HepG2 (cell line): ENCODE measurements around the gene GGPS1. TPM values are rescaled to one million over a fixed set of nuclear protein-coding genes. Genes with fewer than 3 reads are reported as not detected.

Experiments used
- ATAC-seq: fragments of 200-7000 bp; cut with Tn5 transposase; 3 replicates; pipeline ENCODE4 v1.9.1; 2020; ENCODE audit warnings: mild to moderate bottlenecking, moderate library complexity
- Bru-seq: library from RNA; stranded (reverse); fragments of 400-500 nt; gene quantifications from one replicate; lab custom pipeline; 2021; lab: Mats Ljungman, UMichigan
- BruChase-seq, 2 experiments: library from RNA; stranded (reverse); fragments of 400-500 nt; gene quantifications; one replicate each; lab custom pipeline; 2021; lab: Mats Ljungman, UMichigan
- BruUV-seq: library from RNA; stranded (reverse); fragments of 400-500 nt; replicated peaks from 2 replicates; lab custom pipeline; 2021; lab: Mats Ljungman, UMichigan
- CTCF ChIA-PET: fragments of 300-600 bp; formaldehyde crosslinking; extraction: SDS; loops from one replicate; lab custom pipeline; 2021; ENCODE audit warnings: low total read pairs, inconsistent platforms, low intra/inter-chr PET ratio; lab: Yijun Ruan, JAX
- POLR2A ChIA-PET: fragments of 350-600 bp; sonication (Branson Sonifier 250); formaldehyde crosslinking; loops from one replicate; lab custom pipeline; 2020; ENCODE audit warnings: antibody characterized with exemption, inconsistent platforms; lab: Yijun Ruan, JAX
- DNase-seq: peaks from one replicate; pipeline ENCODE4 v3.0.0-alpha.2; 2015; ENCODE audit warnings: low spot score
- FAIRE-seq: peaks from 3 replicates; lab custom pipeline; 2011; peaks lifted over from hg19 to GRCh38; lab: Jason Lieb, UNC
- H2AFZ ChIP-seq: one replicate; pipeline ENCODE4 v1.6.1; 2011; ENCODE audit warnings: low read length, inconsistent platforms
- H3K27ac ChIP-seq: fragments of 300-600 bp; 3 replicates; pipeline ENCODE4 v1.8.0; 2011; ENCODE audit warnings: mixed run types, mild to moderate bottlenecking, mixed read lengths, low read length, inconsistent platforms; ENCODE audit not compliant: insufficient read depth; ENCODE audit errors: extremely low read length
- H3K27me3 ChIP-seq, 2 experiments: fragments of 200-600 bp in 1 of 2; 2 replicates in 1 of 2; 3 replicates in 1 of 2; pipeline versions ENCODE4 v1.6.0 to v1.8.0; 2011; ENCODE audit warnings: low read length in 2 of 2, mild to moderate bottlenecking in 2 of 2, moderate library complexity in 2 of 2, inconsistent platforms in 1 of 2; ENCODE audit not compliant: insufficient read depth in 2 of 2, control insufficient read depth in 1 of 2
- H3K36me3 ChIP-seq, 2 experiments: fragments of 200-600 bp in 1 of 2; replicated peaks in 1 of 2; 2 replicates in 1 of 2; 3 replicates in 1 of 2; pipeline versions ENCODE4 v1.5.1 to v1.8.0; 2011; ENCODE audit warnings: low read length in 2 of 2, inconsistent platforms in 1 of 2; ENCODE audit not compliant: insufficient read depth in 2 of 2, control insufficient read depth in 1 of 2
- H3K4me1 ChIP-seq: 2 replicates; pipeline ENCODE4 v1.5.1; 2012; ENCODE audit warnings: low read length, inconsistent platforms; ENCODE audit not compliant: insufficient read depth
- H3K4me2 ChIP-seq: 2 replicates; pipeline ENCODE4 v1.6.0; 2011; ENCODE audit warnings: low read depth, low read length, inconsistent platforms
- H3K4me3 ChIP-seq, 3 experiments: fragments of 200-600 bp in 1 of 3; sonication (generic), shearing (Covaris generic) in 1 of 3; replicated peaks in 1 of 3; 2 replicates each; pipeline ENCODE4 v1.5.1; 2011 to 2016; ENCODE audit warnings: low read length in 3 of 3, inconsistent platforms in 2 of 3, low read depth in 2 of 3, mild to moderate bottlenecking in 2 of 3, control low read depth in 1 of 3, mixed read lengths in 1 of 3; ENCODE audit not compliant: insufficient read depth in 1 of 3
- H3K79me2 ChIP-seq: one replicate; pipeline ENCODE4 v1.6.1; 2011; ENCODE audit warnings: low read length, inconsistent platforms; ENCODE audit not compliant: insufficient read depth
- H3K9ac ChIP-seq: 2 replicates; pipeline ENCODE4 v1.6.0; 2011; ENCODE audit warnings: mild to moderate bottlenecking, low read depth, low read length, inconsistent platforms; ENCODE audit not compliant: insufficient read depth
- H3K9me3 ChIP-seq: 2 replicates; pipeline ENCODE4 v1.5.1; 2012; ENCODE audit warnings: mild to moderate bottlenecking, low read length
- H4K20me1 ChIP-seq: 2 replicates; pipeline ENCODE4 v1.6.0; 2011; ENCODE audit warnings: inconsistent platforms, mild to moderate bottlenecking, low read length, moderate library complexity; ENCODE audit not compliant: insufficient read depth
- CREM ChIP-seq, 2 experiments: sonication (generic) in 1 of 2; formaldehyde crosslinking in 1 of 2; IDR thresholded peaks; 2 replicates each; pipeline versions ENCODE4 v1.4.0 to v1.6.1; 2016 to 2020; ENCODE audit warnings: antibody characterized with exemption in 1 of 2, mild to moderate bottlenecking in 1 of 2, missing genetic modification reagents in 1 of 2
- POLR2A ChIP-seq, 2 experiments: IDR thresholded peaks; 2 replicates each; pipeline ENCODE4 v1.6.1; 2011; ENCODE audit warnings: low read depth in 2 of 2, low read length in 2 of 2, mild to moderate bottlenecking in 1 of 2, moderate library complexity in 1 of 2; ENCODE audit not compliant: insufficient read depth in 1 of 2
- SNAPC4 ChIP-seq: sonication (generic); formaldehyde crosslinking; IDR thresholded peaks from 2 replicates; pipeline ENCODE4 v1.4.0; 2020; ENCODE audit warnings: mild to moderate bottlenecking, missing genetic modification reagents
- ZNF607 ChIP-seq: sonication (generic); formaldehyde crosslinking; IDR thresholded peaks from 2 replicates; pipeline ENCODE4 v1.5.1; 2020; ENCODE audit warnings: missing genetic modification reagents, mild to moderate bottlenecking, borderline replicate concordance
- ZNF678 ChIP-seq: sonication (generic); formaldehyde crosslinking; IDR thresholded peaks from 2 replicates; pipeline ENCODE4 v1.4.0; 2020; ENCODE audit warnings: mild to moderate bottlenecking, missing genetic modification reagents
- WGBS: methylation state at CpG from one replicate; pipeline ENCODE4 v1.1.6; 2017; ENCODE audit warnings: low lambda C conversion rate; 5-methylcytosine and 5-hydroxymethylcytosine counted together
- in situ Hi-C: cut with HindIII; loops from 2 replicates; pipeline ENCODE4 v1.10.0; 2017; ENCODE audit warnings: low pct_unique_long_range_greater_than_20kb; ENCODE audit not compliant: extremely low pct_ligation_motif_present
- intact Hi-C: fragments of 100-400 bp; cut with micrococcal nuclease; formaldehyde crosslinking; loops from one replicate; pipeline ENCODE4 v1.10.0; 2022; ENCODE audit not compliant: unreplicated experiment
- long read RNA-seq, 2 experiments: library from RNA in 1 of 2; library from polyadenylated mRNA in 1 of 2; stranded (forward) in 1 of 2; unstranded in 1 of 2; transcript quantifications; one replicate each; pipeline ENCODE4 v2.0.0, GENCODE V29; 2019 to 2022
- polyA minus RNA-seq, 3 experiments: library from RNA; depleted of rRNA, polyadenylated mRNA; stranded (reverse); fragments of >200 nt; gene quantifications; 2 replicates each; pipeline ENCODE4 v1.2.3, GENCODE V29; 2011; ENCODE audit warnings: low replicate concordance in 1 of 3
- polyA plus RNA-seq, 8 experiments: library from polyadenylated mRNA; depleted of rRNA in 3 of 8; stranded (reverse) in 7 of 8; unstranded in 1 of 8; fragments of >200 nt; fragmentation: Illumina TruSeq in 4 of 8; extraction: Trizol in 4 of 8; gene quantifications; 2 replicates each; pipeline versions ENCODE4 v1.2.1 to v1.2.3, GENCODE V29; 2011 to 2016; ENCODE audit warnings: low read depth in 4 of 8, missing spikeins in 1 of 8, mixed read lengths in 1 of 8; ENCODE audit not compliant: insufficient read depth in 1 of 8
- total RNA-seq, 5 experiments: library from RNA; depleted of rRNA; stranded (reverse); fragments of >200 nt; fragmentation: Illumina TruSeq; extraction: Trizol; gene quantifications; 2 replicates each; pipeline ENCODE4 v1.2.3, GENCODE V29; 2016; ENCODE audit warnings: low read depth in 1 of 5

Gene GGPS1
- total RNA-seq (2016; rRNA removed; fragmentation: Illumina TruSeq; extraction: Trizol) (42.6 and 59.1 TPM in 2 replicates), polyA plus RNA-seq (2011; rRNA removed) (25.8 and 28.8 TPM in 2 replicates), polyA minus RNA-seq (2011; rRNA and poly(A)+ RNA removed; ENCODE audit: low replicate concordance) (17.0 and 17.9 TPM in 2 replicates), Bru-seq, nascent RNA (percentile 78 among the genes with signal in this experiment), BruChase-seq, experiment 1, labeled RNA remaining after a 6-hour chase (percentile 92 among the genes with signal in this experiment), BruChase-seq, experiment 2, labeled RNA remaining after a 2-hour chase (percentile 92 among the genes with signal in this experiment)
- 21.5 and 21.8 TPM in 2 replicates for total RNA-seq (2016; cell fraction: cytosol; rRNA removed; fragmentation: Illumina TruSeq; extraction: Trizol; ENCODE audit: low read depth)
- 38.1 and 62.2 TPM in 2 replicates for total RNA-seq (2016; cell fraction: insoluble cytoplasmic fraction; rRNA removed; fragmentation: Illumina TruSeq; extraction: Trizol)
- 37.1 and 44.7 TPM in 2 replicates for total RNA-seq (2016; cell fraction: membrane; rRNA removed; fragmentation: Illumina TruSeq; extraction: Trizol)
- total RNA-seq (2016; cell fraction: nucleus; rRNA removed; fragmentation: Illumina TruSeq; extraction: Trizol): 11.9 and 16.2 TPM in 2 replicates
- 12.9 and 22.2 TPM in 2 replicates for polyA plus RNA-seq (2011; cell fraction: cytosol; rRNA removed)
- polyA plus RNA-seq (2011; cell fraction: nucleus; rRNA removed): 4.4 and 11.2 TPM in 2 replicates
- 30.9 and 36.8 TPM in 2 replicates for polyA plus RNA-seq (2012)
- 11.2 and 11.4 TPM in 2 replicates for polyA plus RNA-seq (2016; cell fraction: cytosol; fragmentation: Illumina TruSeq; extraction: Trizol; ENCODE audit: low read depth)
- 59.2 and 60.3 TPM in 2 replicates for polyA plus RNA-seq (2016; cell fraction: insoluble cytoplasmic fraction; fragmentation: Illumina TruSeq; extraction: Trizol; ENCODE audit: low read depth)
- polyA plus RNA-seq (2016; cell fraction: membrane; fragmentation: Illumina TruSeq; extraction: Trizol; ENCODE audit: low read depth): 29.1 and 29.2 TPM in 2 replicates
- 24.5 and 28.8 TPM in 2 replicates for polyA plus RNA-seq (2016; cell fraction: nucleus; fragmentation: Illumina TruSeq; extraction: Trizol; ENCODE audit: insufficient read depth, low read depth)
- polyA minus RNA-seq (2011; cell fraction: cytosol; rRNA and poly(A)+ RNA removed): 15.0 and 19.9 TPM in 2 replicates
- polyA minus RNA-seq (2011; cell fraction: nucleus; rRNA and poly(A)+ RNA removed): 11.3 and 17.7 TPM in 2 replicates
- long read RNA-seq, experiment 1, transcript GGPS1-201 (4 exons, 2,895 nt): major isoform, 42 of 46 reads
- long read RNA-seq, experiment 1, partial matches to known transcripts: 0 of 46 reads
- long read RNA-seq, experiment 1, other reads (novel, unspliced or antisense): 0 of 46 reads
- long read RNA-seq, experiment 2, transcript GGPS1-201 (4 exons, 2,895 nt): major isoform, 45 of 53 reads
- long read RNA-seq, experiment 2, partial matches to known transcripts: 0 of 53 reads
- long read RNA-seq, experiment 2, other reads (novel, unspliced or antisense): 3 of 53 reads

- FAIRE-seq: peak; percentile 93
- TSS peak; percentile 69 for BruUV-seq
- Histone ChIP-seq H3K79me2 (peaks cover 90% of the 10 kb centered on the region), H3K36me3 (no peaks in the 10 kb centered on the region; a peak in 1 of 5 replicates), H3K27me3 (no peaks in the 10 kb centered on the region; a peak in 1 of 5 replicates), H3K4me3 (peak within 1 kb of the TSS; percentile 86 to 95 (median 91)), H3K9me3 (no peaks in the 10 kb centered on the region), H3K4me2 (peak within 1 kb of the TSS; percentile 82), H3K4me1 (peaks cover 47% of the 10 kb centered on the region), H4K20me1 (peaks cover 31% of the 10 kb centered on the region), H3K27ac (peak within 1 kb of the TSS; percentile 89), H3K9ac (peak within 1 kb of the TSS; percentile 93), H2AFZ (no peak within 1 kb of the TSS)
- POLR2A ChIA-PET: interaction anchor here (0.6 to 3.1 kb wide), 22 partner anchors 22 to 1195 kb away, joined by 3 to 25 read pairs (median 4); partner anchors contain the start of genes B3GALNT2, TBCE and TOMM20
- peak; percentile 87 for ATAC-seq
- intact Hi-C loops (loop anchor here (1.0 to 2.0 kb wide), 2 partner anchors 76 to 89 kb away; no protein-coding TSS in a partner anchor), in situ Hi-C loops (loop anchor here (10.0 kb wide), 1 partner anchor 74 kb away; no protein-coding TSS in a partner anchor)
- DNase-seq: peak; percentile 100
- under 1% methylated on average over 54 of the region's 54 CpGs for whole genome bisulfite sequencing
- CTCF ChIA-PET: interaction anchor here (1.1 kb wide), 1 partner anchor 89 kb away, joined by 3 read pairs; no protein-coding TSS in a partner anchor
- 0 out of 2 replicates have a peak, but pooled peaks have one; percentile 30 for TF ChIP-seq SNAPC4 (CRISPR knock-in tag)
- peak; percentile 65; the same call in 1 of the 2 replicates for TF ChIP-seq ZNF607
- TF ChIP-seq POLR2A (IDR thresholded peaks at IDR 0.05; ENCODE audit: insufficient read depth in 1 of 2, low read depth in 2 of 2, low read length in 2 of 2): peak; percentile 67 to 94
- 0 out of 2 replicates have a peak, but pooled peaks have one; percentile 62 for TF ChIP-seq ZNF678 (CRISPR knock-in tag)
- peak; percentile 90 for TF ChIP-seq CREM (IDR thresholded peaks at IDR 0.05)
- TF ChIP-seq CREM (CRISPR knock-in tag; IDR thresholded peaks at IDR 0.05): no peak
Observed at GRCh38 chr1:235328271-235329138, at the start of gene GGPS1. TSS of gene GGPS1 (plus strand) at chr1:235328570. CDS start at chr1:235335265, 6,695 bp downstream.
